IMR-90 (cell line): ENCODE results near the gene RNGTT. TPM values are rescaled to one million over a fixed set of nuclear protein-coding genes. Genes with fewer than 3 reads are reported as not detected.

Experiments used
- ATAC-seq: fragments of 200-7000 bp; cut with Tn5 transposase; 2 replicates; pipeline ENCODE4 v1.9.1; 2020; ENCODE audit warnings: low read depth, mild to moderate bottlenecking, moderate library complexity
- BruUV-seq: library from RNA; stranded (reverse); fragments of 400-500 nt; replicated peaks from 2 replicates; lab custom pipeline; 2021; lab: Mats Ljungman, UMichigan
- CTCF ChIA-PET: fragments of 300-600 bp; formaldehyde crosslinking; extraction: SDS; loops from one replicate; lab custom pipeline; 2021; ENCODE audit warnings: antibody characterized with exemption; lab: Yijun Ruan, JAX
- POLR2A ChIA-PET: fragments of 300-600 bp; sonication (Branson Sonifier 250); formaldehyde crosslinking; loops from one replicate; lab custom pipeline; 2022; ENCODE audit warnings: antibody characterized with exemption; ENCODE audit not compliant: unreplicated experiment; lab: Charles Lee
- DNase-seq: peaks from one replicate; pipeline ENCODE4 v3.0.0; 2013
- H2AFZ ChIP-seq: replicated peaks from 2 replicates; pipeline ENCODE3; 2013; ENCODE audit warnings: low read length, mild to moderate bottlenecking; ENCODE audit not compliant: poor library complexity
- H2AK5ac ChIP-seq: 2 replicates; pipeline ENCODE4 v1.6.1; 2013; ENCODE audit warnings: low read depth, low read length, inconsistent platforms
- H2AK9ac ChIP-seq: replicated peaks from 2 replicates; pipeline ENCODE3; 2013; ENCODE audit warnings: mild to moderate bottlenecking, low read depth, low read length, moderate library complexity; ENCODE audit not compliant: poor library complexity
- H2BK120ac ChIP-seq: 2 replicates; pipeline ENCODE4 v1.6.1; 2013; ENCODE audit warnings: low read depth, low read length, inconsistent platforms
- H2BK15ac ChIP-seq: 3 replicates; pipeline ENCODE4 v1.6.1; 2013; ENCODE audit warnings: low read depth, low read length, inconsistent platforms
- H2BK20ac ChIP-seq: 2 replicates; pipeline ENCODE4 v1.6.1; 2013; ENCODE audit warnings: low read depth, mild to moderate bottlenecking, inconsistent platforms, low read length, moderate library complexity
- H2BK5ac ChIP-seq: 2 replicates; pipeline ENCODE4 v1.6.1; 2013; ENCODE audit warnings: mild to moderate bottlenecking, low read depth, low read length, inconsistent platforms; ENCODE audit not compliant: poor library complexity, severe bottlenecking
- H3K14ac ChIP-seq: replicated peaks from 2 replicates; pipeline ENCODE4 v1.6.1; 2013; ENCODE audit warnings: low read depth, low read length, inconsistent platforms
- H3K18ac ChIP-seq: 2 replicates; pipeline ENCODE4 v1.6.1; 2013; ENCODE audit warnings: low read depth, low read length, control low read depth
- H3K23ac ChIP-seq: 2 replicates; pipeline ENCODE4 v1.6.1; 2013; ENCODE audit warnings: low read depth, low read length, inconsistent platforms
- H3K27ac ChIP-seq: 2 replicates; pipeline ENCODE4 v1.5.1; 2013; ENCODE audit warnings: mild to moderate bottlenecking, control low read depth, low read length; ENCODE audit not compliant: insufficient read depth
- H3K27me3 ChIP-seq: 2 replicates; pipeline ENCODE4 v1.6.1; 2013; ENCODE audit warnings: low read length; ENCODE audit not compliant: control insufficient read depth, insufficient read depth
- H3K36me3 ChIP-seq: 2 replicates; pipeline ENCODE4 v1.6.1; 2013; ENCODE audit warnings: low read length, mixed read lengths; ENCODE audit not compliant: control insufficient read depth, insufficient read depth
- H3K4ac ChIP-seq: 2 replicates; pipeline ENCODE4 v1.6.1; 2013; ENCODE audit warnings: low read depth, low read length, inconsistent platforms
- H3K4me1 ChIP-seq: 2 replicates; pipeline ENCODE4 v1.6.1; 2013; ENCODE audit warnings: low read length, mixed read lengths; ENCODE audit not compliant: control insufficient read depth, insufficient read depth
- H3K4me2 ChIP-seq: 2 replicates; pipeline ENCODE4 v1.6.1; 2013; ENCODE audit warnings: low read depth, mild to moderate bottlenecking, control low read depth, low read length, moderate library complexity
- H3K4me3 ChIP-seq: 2 replicates; pipeline ENCODE4 v1.5.1; 2013; ENCODE audit warnings: low read depth, mild to moderate bottlenecking, control low read depth, low read length, moderate library complexity; ENCODE audit not compliant: insufficient read depth
- H3K56ac ChIP-seq: 2 replicates; pipeline ENCODE4 v1.6.1; 2013; ENCODE audit warnings: low read length, inconsistent platforms; ENCODE audit not compliant: insufficient read depth; ENCODE audit errors: extremely low read depth
- H3K79me1 ChIP-seq, 2 experiments: 2 replicates each; pipeline ENCODE4 v1.6.1; 2013; ENCODE audit warnings: low read length in 2 of 2, inconsistent platforms in 1 of 2, low read depth in 1 of 2
- H3K9ac ChIP-seq: 2 replicates; pipeline ENCODE4 v1.6.1; 2013; ENCODE audit warnings: low read depth, low read length, control low read depth
- H3K9me1 ChIP-seq: 2 replicates; pipeline ENCODE4 v1.6.1; 2013; ENCODE audit warnings: low read length, inconsistent platforms; ENCODE audit not compliant: insufficient read depth
- H3K9me3 ChIP-seq: 2 replicates; pipeline ENCODE4 v1.6.1; 2013; ENCODE audit warnings: low read length; ENCODE audit not compliant: control insufficient read depth, insufficient read depth
- H4K20me1 ChIP-seq: 2 replicates; pipeline ENCODE4 v1.6.1; 2013; ENCODE audit warnings: low read length, inconsistent platforms; ENCODE audit not compliant: insufficient read depth
- H4K5ac ChIP-seq: 2 replicates; pipeline ENCODE4 v1.6.1; 2013; ENCODE audit warnings: mild to moderate bottlenecking, low read depth, low read length, control low read depth
- H4K8ac ChIP-seq, 2 experiments: 2 replicates each; pipeline ENCODE4 v1.6.1; 2013; ENCODE audit warnings: low read depth in 2 of 2, low read length in 2 of 2, control low read depth in 1 of 2, inconsistent platforms in 1 of 2
- H4K91ac ChIP-seq: 2 replicates; pipeline ENCODE4 v1.6.1; 2013; ENCODE audit warnings: low read depth, low read length, inconsistent platforms; ENCODE audit not compliant: insufficient read depth
- BHLHE40 ChIP-seq: fragments of 150-350 bp; IDR thresholded peaks from 2 replicates; pipeline ENCODE4 v1.6.1; 2016; ENCODE audit warnings: mild to moderate bottlenecking, low read depth, low read length
- CEBPB ChIP-seq: IDR thresholded peaks from 2 replicates; pipeline ENCODE4 v1.6.1; 2012; ENCODE audit warnings: low read depth, low read length, improper control_type of control experiment
- CHD1 ChIP-seq: IDR thresholded peaks from 2 replicates; pipeline ENCODE4 v1.6.1; 2012; ENCODE audit warnings: low read depth, low read length, improper control_type of control experiment
- FOS ChIP-seq: fragments of 150-350 bp; IDR thresholded peaks from 2 replicates; pipeline ENCODE4 v1.6.1; 2016; ENCODE audit warnings: low read depth, low read length
- MAFK ChIP-seq: IDR thresholded peaks from 2 replicates; pipeline ENCODE4 v1.6.1; 2012; ENCODE audit warnings: low read depth, low read length, improper control_type of control experiment
- MAZ ChIP-seq: IDR thresholded peaks from 2 replicates; pipeline ENCODE4 v1.6.1; 2012; ENCODE audit warnings: low read depth, mild to moderate bottlenecking, low read length, improper control_type of control experiment, moderate library complexity, borderline replicate concordance
- MXI1 ChIP-seq: IDR thresholded peaks from 2 replicates; pipeline ENCODE4 v1.6.1; 2012; ENCODE audit warnings: low read depth, mild to moderate bottlenecking, low read length, moderate library complexity, borderline replicate concordance
- NFE2L2 ChIP-seq: fragments of 150-350 bp; IDR thresholded peaks from 2 replicates; pipeline ENCODE4 v1.6.1; 2016; ENCODE audit warnings: low read depth, mild to moderate bottlenecking, low read length
- POLR2A ChIP-seq: IDR thresholded peaks from 2 replicates; pipeline ENCODE4 v1.6.1; 2012; ENCODE audit warnings: mild to moderate bottlenecking, low read depth, low read length
- RAD21 ChIP-seq: IDR thresholded peaks from 2 replicates; pipeline ENCODE4 v1.6.1; 2012; ENCODE audit warnings: low read length, improper control_type of control experiment
- RCOR1 ChIP-seq: IDR thresholded peaks from 2 replicates; pipeline ENCODE4 v1.6.1; 2012; ENCODE audit warnings: mild to moderate bottlenecking, low read length, improper control_type of control experiment; ENCODE audit not compliant: insufficient replicate concordance
- RFX5 ChIP-seq: IDR thresholded peaks from 2 replicates; pipeline ENCODE4 v1.8.0; 2012; ENCODE audit warnings: low read depth, mild to moderate bottlenecking, low read length, moderate library complexity
- SMC3 ChIP-seq: fragments of 150-350 bp; IDR thresholded peaks from 2 replicates; pipeline ENCODE4 v1.6.1; 2016; ENCODE audit warnings: low read depth, mild to moderate bottlenecking, antibody characterized with exemption, low read length, moderate library complexity
- WGBS, 2 experiments: methylation state at CpG; one replicate each; pipeline versions ENCODE4 v1.1.5 to v1.1.7; 2013; ENCODE audit warnings: missing lambda C conversion rate in 2 of 2; ENCODE audit not compliant: insufficient read length in 1 of 2; ENCODE audit errors: extremely low coverage in 2 of 2; 5-methylcytosine and 5-hydroxymethylcytosine counted together
- dilution Hi-C: fragments of 300-500 bp; cut with HindIII; formaldehyde crosslinking; loops from one replicate; pipeline ENCODE4 v1.14.3; 2018; ENCODE audit warnings: low sequenced_read_pairs; ENCODE audit not compliant: unreplicated experiment
- in situ Hi-C: fragments of 300-500 bp; cut with MboI; formaldehyde crosslinking; loops from 3 replicates; pipeline ENCODE4 v1.14.3; 2019; ENCODE audit warnings: low sequenced_read_pairs, inconsistent platforms, mixed read lengths
- intact Hi-C: fragments of 100-400 bp; cut with micrococcal nuclease; formaldehyde crosslinking; loops from 2 replicates; pipeline ENCODE4 v1.10.0; 2022
- polyA plus RNA-seq, 3 experiments: library from polyadenylated mRNA; depleted of rRNA; stranded (reverse); fragments of >200 nt; gene quantifications; 2 replicates each; pipeline ENCODE4 v1.2.3, GENCODE V29; 2012; ENCODE audit warnings: low replicate concordance in 1 of 3
- total RNA-seq: library from RNA; depleted of rRNA; stranded (reverse); fragments of >200 nt; gene quantifications from 2 replicates; pipeline ENCODE4 v1.2.3, GENCODE V29; 2012
- TF ChIP-seq, protein P1 (sequence below): fragments of 150-350 bp; IDR thresholded peaks from 2 replicates; pipeline ENCODE4 v1.6.1; 2017; ENCODE audit warnings: mild to moderate bottlenecking, antibody characterized with exemption, low read length, low read depth
- TF ChIP-seq, protein P2 (sequence below): conservative IDR thresholded peaks from 2 replicates; pipeline ENCODE4 v1.5.1; 2012; ENCODE audit warnings: mild to moderate bottlenecking, low read depth, low read length, improper control_type of control experiment
- TF ChIP-seq, protein P3 (sequence below): fragments of 150-350 bp; IDR thresholded peaks from 2 replicates; pipeline ENCODE4 v1.6.1; 2016; ENCODE audit warnings: low read depth, mild to moderate bottlenecking, low read length, moderate library complexity, borderline replicate concordance

The RNGTT gene
- total and polyA plus RNA-seq, 2 of the 4 experiments (the other 2 are of a cell fraction): 5.4 to 21.7 TPM

DNA sequence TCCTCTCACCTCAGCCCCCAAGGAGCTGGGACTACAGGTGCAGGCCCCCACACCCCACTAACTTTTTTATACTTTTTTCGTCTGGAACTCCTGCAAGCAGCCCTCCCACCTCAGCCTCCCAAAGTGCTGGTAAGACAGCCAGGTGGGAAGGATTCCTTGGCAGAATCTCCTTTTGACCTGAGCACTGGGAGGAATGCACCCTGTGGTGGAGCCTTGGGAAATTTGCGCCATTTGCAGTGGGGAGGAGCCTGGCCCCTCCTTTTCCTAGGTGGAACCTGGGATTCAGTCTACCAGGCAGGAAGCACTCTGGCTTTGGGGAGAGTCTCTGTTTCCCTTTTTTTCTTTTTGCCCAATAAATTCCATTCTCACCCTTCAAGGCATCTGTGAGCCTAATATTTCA lies 2.3 kb upstream of the RNGTT start:
- in situ Hi-C loops (no loop called here), dilution Hi-C loops (no loop called here), intact Hi-C loops (no loop called here)
- POLR2A ChIA-PET: no interaction called here
- TF ChIP-seq POLR2A (no peak), CHD1 (no peak), MAFK (no peak), CEBPB (no peak), NFE2L2 (no peak), RCOR1 (no peak), MAZ (no peak), SMC3 (no peak), RAD21 (no peak), FOS (no peak), MXI1 (no peak), RFX5 (no peak), BHLHE40 (no peak)
- TF ChIP-seq, protein P1, sequence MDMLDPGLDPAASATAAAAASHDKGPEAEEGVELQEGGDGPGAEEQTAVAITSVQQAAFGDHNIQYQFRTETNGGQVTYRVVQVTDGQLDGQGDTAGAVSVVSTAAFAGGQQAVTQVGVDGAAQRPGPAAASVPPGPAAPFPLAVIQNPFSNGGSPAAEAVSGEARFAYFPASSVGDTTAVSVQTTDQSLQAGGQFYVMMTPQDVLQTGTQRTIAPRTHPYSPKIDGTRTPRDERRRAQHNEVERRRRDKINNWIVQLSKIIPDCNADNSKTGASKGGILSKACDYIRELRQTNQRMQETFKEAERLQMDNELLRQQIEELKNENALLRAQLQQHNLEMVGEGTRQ: no peak
- TF ChIP-seq, protein P2, sequence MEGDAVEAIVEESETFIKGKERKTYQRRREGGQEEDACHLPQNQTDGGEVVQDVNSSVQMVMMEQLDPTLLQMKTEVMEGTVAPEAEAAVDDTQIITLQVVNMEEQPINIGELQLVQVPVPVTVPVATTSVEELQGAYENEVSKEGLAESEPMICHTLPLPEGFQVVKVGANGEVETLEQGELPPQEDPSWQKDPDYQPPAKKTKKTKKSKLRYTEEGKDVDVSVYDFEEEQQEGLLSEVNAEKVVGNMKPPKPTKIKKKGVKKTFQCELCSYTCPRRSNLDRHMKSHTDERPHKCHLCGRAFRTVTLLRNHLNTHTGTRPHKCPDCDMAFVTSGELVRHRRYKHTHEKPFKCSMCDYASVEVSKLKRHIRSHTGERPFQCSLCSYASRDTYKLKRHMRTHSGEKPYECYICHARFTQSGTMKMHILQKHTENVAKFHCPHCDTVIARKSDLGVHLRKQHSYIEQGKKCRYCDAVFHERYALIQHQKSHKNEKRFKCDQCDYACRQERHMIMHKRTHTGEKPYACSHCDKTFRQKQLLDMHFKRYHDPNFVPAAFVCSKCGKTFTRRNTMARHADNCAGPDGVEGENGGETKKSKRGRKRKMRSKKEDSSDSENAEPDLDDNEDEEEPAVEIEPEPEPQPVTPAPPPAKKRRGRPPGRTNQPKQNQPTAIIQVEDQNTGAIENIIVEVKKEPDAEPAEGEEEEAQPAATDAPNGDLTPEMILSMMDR: no peak
- TF ChIP-seq, protein P3, sequence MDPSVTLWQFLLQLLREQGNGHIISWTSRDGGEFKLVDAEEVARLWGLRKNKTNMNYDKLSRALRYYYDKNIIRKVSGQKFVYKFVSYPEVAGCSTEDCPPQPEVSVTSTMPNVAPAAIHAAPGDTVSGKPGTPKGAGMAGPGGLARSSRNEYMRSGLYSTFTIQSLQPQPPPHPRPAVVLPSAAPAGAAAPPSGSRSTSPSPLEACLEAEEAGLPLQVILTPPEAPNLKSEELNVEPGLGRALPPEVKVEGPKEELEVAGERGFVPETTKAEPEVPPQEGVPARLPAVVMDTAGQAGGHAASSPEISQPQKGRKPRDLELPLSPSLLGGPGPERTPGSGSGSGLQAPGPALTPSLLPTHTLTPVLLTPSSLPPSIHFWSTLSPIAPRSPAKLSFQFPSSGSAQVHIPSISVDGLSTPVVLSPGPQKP: no peak
- Histone ChIP-seq H4K8ac (no peak overlapping the region), H4K5ac (no peak overlapping the region), H3K14ac (no peak overlapping the region), H3K9me1 (no peaks in the 10 kb centered on the region), H3K9me3 (no peaks in the 10 kb centered on the region; the same call in 1 of the 2 replicates), H4K91ac (no peak overlapping the region), H3K4me2 (no peak overlapping the region), H2BK120ac (no peak overlapping the region), H3K18ac (no peak overlapping the region), H3K36me3 (no peaks in the 10 kb centered on the region), H3K4me1 (peaks cover 2% of the 10 kb centered on the region), H2AK5ac (no peak overlapping the region), H3K56ac (no peak overlapping the region), H3K79me1 (peaks cover 9 to 17% of the 10 kb centered on the region in 2 experiments), H3K27me3 (no peaks in the 10 kb centered on the region), H2AK9ac (no peak overlapping the region), H2BK15ac (no peak overlapping the region), H3K27ac (no peak overlapping the region), H2AFZ (no peak overlapping the region), H3K23ac (no peak overlapping the region), H3K9ac (no peak overlapping the region), H2BK20ac (no peak overlapping the region), H3K4me3 (no peak overlapping the region), H3K4ac (no peak overlapping the region), H4K20me1 (no peaks in the 10 kb centered on the region), H2BK5ac (no peak overlapping the region)
- no TSS peak for BruUV-seq
- no peak for DNase-seq
- WGBS, 2 experiments: no CpG with 5 or more reads among the region's 2 CpGs
- CTCF ChIA-PET: no interaction called here
- no peak for ATAC-seq
